A673 (cell line): ENCODE results near the gene SKOR1. TPM values are rescaled to one million over a fixed set of nuclear protein-coding genes. Genes with fewer than 3 reads are reported as not detected.

Experiments used
- BruUV-seq: library from RNA; stranded (reverse); fragments of 400-500 nt; replicated peaks from 2 replicates; lab custom pipeline; 2021; lab: Mats Ljungman, UMichigan
- CTCF ChIA-PET: fragments of 300-600 bp; sonication (Branson Sonifier 250); formaldehyde crosslinking; loops from one replicate; lab custom pipeline; 2022; ENCODE audit warnings: antibody characterized with exemption; lab: Charles Lee
- POLR2A ChIA-PET: fragments of 300-600 bp; sonication (Branson Sonifier 250); formaldehyde crosslinking; loops from one replicate; lab custom pipeline; 2022; ENCODE audit warnings: antibody characterized with exemption; ENCODE audit not compliant: low non-redundant PET; lab: Charles Lee
- DNase-seq: peaks from one replicate; pipeline ENCODE4 v3.0.0-alpha.2; 2015; ENCODE audit warnings: low spot score
- H3K27ac ChIP-seq: fragments of 200-600 bp; sonication (generic); 2 replicates; pipeline ENCODE4 v1.5.1; 2016; ENCODE audit warnings: mixed run types, low read depth, mild to moderate bottlenecking, mixed read lengths, antibody characterized with exemption, low read length; ENCODE audit not compliant: poor library complexity, severe bottlenecking
- H3K27me3 ChIP-seq: fragments of 200-600 bp; sonication (generic); replicated peaks from 2 replicates; pipeline ENCODE4 v1.6.1; 2017; ENCODE audit warnings: mixed run types, low read depth, mild to moderate bottlenecking, mixed read lengths, antibody characterized with exemption, low read length; ENCODE audit not compliant: insufficient read depth, poor library complexity
- H3K36me3 ChIP-seq: fragments of 200-600 bp; sonication (generic); 2 replicates; pipeline ENCODE4 v1.6.1; 2016; ENCODE audit warnings: mixed run types, mild to moderate bottlenecking, mixed read lengths, antibody characterized with exemption, low read length; ENCODE audit not compliant: insufficient read depth, poor library complexity, severe bottlenecking
- H3K4me1 ChIP-seq: fragments of 200-600 bp; sonication (generic); 2 replicates; pipeline ENCODE4 v1.6.1; 2017; ENCODE audit warnings: mixed run types, mild to moderate bottlenecking, mixed read lengths, antibody characterized with exemption, low read length; ENCODE audit not compliant: insufficient read depth, poor library complexity, severe bottlenecking
- H3K4me3 ChIP-seq: fragments of 200-600 bp; sonication (generic); 2 replicates; pipeline ENCODE4 v1.5.1; 2016; ENCODE audit warnings: low read depth, mixed run types, mild to moderate bottlenecking, mixed read lengths, low read length; ENCODE audit not compliant: poor library complexity, severe bottlenecking
- H3K9me3 ChIP-seq: fragments of 200-600 bp; sonication (generic); 2 replicates; pipeline ENCODE4 v1.6.1; 2016; ENCODE audit warnings: mixed run types, low read depth, mild to moderate bottlenecking, mixed read lengths, antibody characterized with exemption, low read length; ENCODE audit not compliant: poor library complexity, severe bottlenecking
- EZH2 ChIP-seq: fragments of 200-600 bp; sonication (generic); IDR thresholded peaks from 2 replicates; pipeline ENCODE4 v1.6.1; 2017; ENCODE audit warnings: borderline replicate concordance, low read depth, mild to moderate bottlenecking, mixed read lengths, antibody characterized with exemption, low read length; ENCODE audit not compliant: poor library complexity, severe bottlenecking
- intact Hi-C: fragments of 100-400 bp; cut with micrococcal nuclease; formaldehyde crosslinking; loops from one replicate; pipeline ENCODE4 v1.10.0; 2022; ENCODE audit not compliant: unreplicated experiment
- total RNA-seq: library from RNA; stranded (reverse); gene quantifications from 2 replicates; pipeline ENCODE4 v1.2.3, GENCODE V29; 2021
- TF ChIP-seq, protein P1 (sequence below): fragments of 300-800, 200-600 bp; sonication (generic); conservative IDR thresholded peaks from 2 replicates; pipeline ENCODE4 v1.5.1; 2017; ENCODE audit warnings: low read depth, mild to moderate bottlenecking, antibody characterized with exemption, low read length, moderate library complexity, mixed read lengths

The SKOR1 gene
- total RNA-seq, 1 experiment from 2014 or later: 0.21 TPM

DNA sequence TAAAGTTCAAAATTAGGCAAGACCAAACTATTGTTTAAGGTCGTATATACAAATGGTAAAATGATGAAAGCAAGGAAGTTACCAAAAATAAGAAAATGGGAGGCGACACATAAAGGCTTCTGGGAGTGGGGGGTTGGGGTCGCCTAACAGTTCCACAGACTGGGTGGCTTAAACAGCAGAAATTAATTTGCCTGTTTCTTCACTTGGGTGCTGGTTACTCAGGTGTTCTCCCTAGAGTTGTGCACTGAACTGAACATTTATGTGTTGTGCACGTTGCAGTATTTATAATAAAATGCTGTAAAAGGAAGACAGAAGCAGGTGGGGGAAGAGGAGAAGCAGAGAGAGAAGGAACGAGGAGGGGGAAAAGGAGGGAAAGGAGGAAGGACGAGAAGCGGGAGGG, 25.0 kb downstream of the SKOR1 start:
- CTCF ChIA-PET: no interaction called here
- no peak overlapping the region for H3K4me3 ChIP-seq
- no TSS peak for BruUV-seq

DNA sequence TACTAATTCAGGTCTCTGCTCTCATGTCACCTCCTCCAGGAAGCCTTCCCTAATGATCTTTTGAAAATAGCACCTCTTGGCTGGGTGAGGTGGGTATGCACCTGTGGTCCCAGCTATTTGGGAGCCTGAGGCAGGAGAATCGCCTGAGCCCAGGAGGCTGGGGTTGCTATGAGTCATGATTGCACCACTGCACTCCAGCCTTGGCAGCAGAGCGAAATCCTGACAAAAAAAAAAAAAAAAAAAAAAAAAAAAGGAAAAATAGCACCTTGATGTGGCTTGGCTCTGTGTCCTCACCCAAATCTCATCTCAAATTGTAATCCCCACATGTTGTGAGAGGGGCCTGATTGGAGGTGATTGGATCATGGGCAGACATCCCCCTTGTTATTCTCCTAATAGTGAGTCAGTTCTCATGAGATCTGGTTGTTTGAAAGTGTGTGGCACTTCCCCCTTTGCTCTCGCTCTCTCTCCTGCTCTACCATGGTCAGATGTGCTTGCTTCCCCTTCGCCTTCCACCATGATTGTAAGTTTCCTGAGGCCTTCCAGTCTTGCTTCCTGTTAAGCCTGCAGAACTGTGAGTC, 25.8 kb downstream of the SKOR1 start:
- TF ChIP-seq EZH2: no peak
- TF ChIP-seq, protein P1, sequence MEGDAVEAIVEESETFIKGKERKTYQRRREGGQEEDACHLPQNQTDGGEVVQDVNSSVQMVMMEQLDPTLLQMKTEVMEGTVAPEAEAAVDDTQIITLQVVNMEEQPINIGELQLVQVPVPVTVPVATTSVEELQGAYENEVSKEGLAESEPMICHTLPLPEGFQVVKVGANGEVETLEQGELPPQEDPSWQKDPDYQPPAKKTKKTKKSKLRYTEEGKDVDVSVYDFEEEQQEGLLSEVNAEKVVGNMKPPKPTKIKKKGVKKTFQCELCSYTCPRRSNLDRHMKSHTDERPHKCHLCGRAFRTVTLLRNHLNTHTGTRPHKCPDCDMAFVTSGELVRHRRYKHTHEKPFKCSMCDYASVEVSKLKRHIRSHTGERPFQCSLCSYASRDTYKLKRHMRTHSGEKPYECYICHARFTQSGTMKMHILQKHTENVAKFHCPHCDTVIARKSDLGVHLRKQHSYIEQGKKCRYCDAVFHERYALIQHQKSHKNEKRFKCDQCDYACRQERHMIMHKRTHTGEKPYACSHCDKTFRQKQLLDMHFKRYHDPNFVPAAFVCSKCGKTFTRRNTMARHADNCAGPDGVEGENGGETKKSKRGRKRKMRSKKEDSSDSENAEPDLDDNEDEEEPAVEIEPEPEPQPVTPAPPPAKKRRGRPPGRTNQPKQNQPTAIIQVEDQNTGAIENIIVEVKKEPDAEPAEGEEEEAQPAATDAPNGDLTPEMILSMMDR: no peak
- intact Hi-C loops: no loop called here
- Histone ChIP-seq H3K36me3 (no peaks in the 10 kb centered on the region), H3K9me3 (no peaks in the 10 kb centered on the region), H3K4me1 (no peaks in the 10 kb centered on the region), H3K27ac (no peak overlapping the region), H3K27me3 (no peaks in the 10 kb centered on the region), H3K4me3 (no peak overlapping the region)
- no peak for DNase-seq
- no TSS peak for BruUV-seq
- ChIA-PET CTCF (no interaction called here), POLR2A (no interaction called here)

More for the DNA sequence above, 25.0 kb downstream of the SKOR1 start:
- intact Hi-C loops: no loop called here
- H3K36me3 ChIP-seq: no peaks in the 10 kb centered on the region
- H3K4me1 ChIP-seq: no peaks in the 10 kb centered on the region
- POLR2A ChIA-PET: no interaction called here
- no peaks in the 10 kb centered on the region for H3K27me3 ChIP-seq
- no peak overlapping the region for H3K27ac ChIP-seq
- TF ChIP-seq, protein P1: no peak
- TF ChIP-seq EZH2: no peak
- no peak for DNase-seq
- H3K9me3 ChIP-seq: no peaks in the 10 kb centered on the region

DNA sequence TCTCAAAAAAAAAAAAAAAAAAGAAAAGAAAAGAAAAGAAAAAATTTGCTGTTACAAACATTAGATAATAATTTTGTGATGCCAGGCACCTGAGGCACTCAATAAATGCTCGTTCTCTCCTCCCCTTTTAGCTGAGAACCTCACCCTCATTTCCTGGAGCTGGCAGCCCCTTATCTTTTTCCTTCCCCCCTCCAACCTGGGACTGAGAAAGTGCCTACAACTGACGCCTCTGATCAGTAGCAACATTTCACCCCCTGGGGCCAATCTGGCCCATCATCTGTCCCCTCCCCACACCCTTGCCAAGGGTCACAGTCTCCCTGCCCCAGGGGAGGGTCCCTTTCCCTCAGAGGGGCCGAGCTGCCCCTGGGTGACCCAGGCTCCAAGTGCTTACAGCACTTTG, 27.1 kb downstream of the SKOR1 start:
- ChIA-PET CTCF (no interaction called here), POLR2A (no interaction called here)
- no peaks in the 10 kb centered on the region for H3K4me1 ChIP-seq
- no peak overlapping the region for H3K4me3 ChIP-seq
- intact Hi-C loops: no loop called here
- no peaks in the 10 kb centered on the region for H3K9me3 ChIP-seq
- BruUV-seq: no TSS peak
- DNase-seq: no peak
- H3K27ac ChIP-seq: no peak overlapping the region
- H3K36me3 ChIP-seq: no peaks in the 10 kb centered on the region
- TF ChIP-seq EZH2: no peak
- TF ChIP-seq, protein P1: no peak
- H3K27me3 ChIP-seq: no peaks in the 10 kb centered on the region
